Measurements from ENCODE around the gene PRPSAP1.

DNA sequence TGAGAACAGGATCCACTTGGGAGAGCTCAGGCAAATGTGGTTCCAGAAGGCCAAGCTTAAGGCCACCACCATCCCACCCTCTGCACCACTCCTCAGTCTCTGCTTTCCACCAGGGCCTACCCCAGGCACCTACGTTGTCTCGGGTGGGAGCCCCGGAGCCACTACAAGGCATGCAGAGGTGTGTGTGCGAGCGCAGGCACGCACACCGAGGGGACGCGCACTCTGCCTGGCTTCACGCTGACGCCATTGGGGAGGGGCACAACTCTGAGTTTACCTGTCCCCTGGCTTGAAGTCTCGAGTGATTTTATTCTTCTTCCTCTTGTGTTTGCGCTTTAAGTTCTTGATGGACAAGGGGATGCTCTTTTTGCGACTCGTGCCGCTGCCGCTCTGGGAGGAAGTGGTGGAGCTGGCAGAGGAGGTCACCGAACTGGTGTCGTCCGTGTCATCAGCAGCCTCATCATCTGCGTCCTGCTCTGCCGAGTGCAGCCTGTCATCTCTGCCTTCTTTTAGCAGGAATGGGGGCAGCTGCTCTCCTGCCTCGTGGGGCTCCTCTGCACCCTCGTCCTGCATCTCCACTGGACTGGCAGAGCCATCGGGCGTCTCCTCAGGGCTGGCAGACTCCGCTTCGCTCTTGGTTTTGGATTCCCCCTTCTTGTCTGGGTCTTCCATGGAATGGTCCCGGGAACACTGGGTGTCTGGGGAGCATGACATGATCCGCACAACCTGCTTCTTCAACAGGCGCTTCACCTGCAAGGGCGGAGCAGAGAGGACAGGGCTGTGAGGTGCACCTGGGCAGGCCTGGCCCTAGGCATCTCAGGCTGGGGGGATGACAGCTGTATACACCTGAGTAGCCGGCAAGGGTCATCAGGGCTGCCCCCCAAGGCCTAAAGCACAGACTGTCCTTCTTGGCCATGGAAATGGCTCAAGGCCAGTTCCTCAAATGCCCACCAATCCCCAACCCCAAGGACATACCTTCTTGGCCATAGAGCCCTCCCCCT is 45.8 kb upstream of the PRPSAP1 start:
- TF ChIP-seq POLR2A (IDR thresholded peaks at IDR 0.05), result no peak
- TF ChIP-seq, protein P1, sequence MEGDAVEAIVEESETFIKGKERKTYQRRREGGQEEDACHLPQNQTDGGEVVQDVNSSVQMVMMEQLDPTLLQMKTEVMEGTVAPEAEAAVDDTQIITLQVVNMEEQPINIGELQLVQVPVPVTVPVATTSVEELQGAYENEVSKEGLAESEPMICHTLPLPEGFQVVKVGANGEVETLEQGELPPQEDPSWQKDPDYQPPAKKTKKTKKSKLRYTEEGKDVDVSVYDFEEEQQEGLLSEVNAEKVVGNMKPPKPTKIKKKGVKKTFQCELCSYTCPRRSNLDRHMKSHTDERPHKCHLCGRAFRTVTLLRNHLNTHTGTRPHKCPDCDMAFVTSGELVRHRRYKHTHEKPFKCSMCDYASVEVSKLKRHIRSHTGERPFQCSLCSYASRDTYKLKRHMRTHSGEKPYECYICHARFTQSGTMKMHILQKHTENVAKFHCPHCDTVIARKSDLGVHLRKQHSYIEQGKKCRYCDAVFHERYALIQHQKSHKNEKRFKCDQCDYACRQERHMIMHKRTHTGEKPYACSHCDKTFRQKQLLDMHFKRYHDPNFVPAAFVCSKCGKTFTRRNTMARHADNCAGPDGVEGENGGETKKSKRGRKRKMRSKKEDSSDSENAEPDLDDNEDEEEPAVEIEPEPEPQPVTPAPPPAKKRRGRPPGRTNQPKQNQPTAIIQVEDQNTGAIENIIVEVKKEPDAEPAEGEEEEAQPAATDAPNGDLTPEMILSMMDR (IDR thresholded peaks at IDR 0.05), result no peak

All from vagina (tissue), 2 donors.